GM21423 (cell line): ENCODE data around the gene VPS37C.

Experiments
- ATAC-seq: cut with Tn5 transposase; IDR thresholded peaks from one replicate; pipeline ENCODE4 v1.9.1; 2021; ENCODE audit warnings: mild to moderate bottlenecking, moderate library complexity; ENCODE audit not compliant: unreplicated experiment

The VPS37C gene

DNA sequence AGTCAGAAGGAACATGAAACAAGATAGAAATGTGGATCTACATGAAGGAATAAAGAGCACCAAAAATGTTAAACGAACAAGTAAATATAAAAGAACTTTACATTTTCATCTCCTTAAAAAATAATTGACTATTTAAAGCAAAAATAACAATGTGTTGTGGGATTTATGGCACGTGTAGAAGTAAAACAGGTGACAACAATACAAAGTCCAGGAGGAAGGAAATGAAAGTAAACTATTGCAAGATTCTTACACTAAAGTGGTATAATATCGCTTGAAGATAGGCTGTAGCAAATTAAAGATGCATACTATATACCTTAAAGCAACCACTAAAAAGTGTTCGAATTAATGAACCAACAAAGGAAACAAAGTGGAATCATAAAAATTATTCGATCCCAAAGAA lies 5.5 kb downstream of the VPS37C start:
- ATAC-seq, result no peak

DNA sequence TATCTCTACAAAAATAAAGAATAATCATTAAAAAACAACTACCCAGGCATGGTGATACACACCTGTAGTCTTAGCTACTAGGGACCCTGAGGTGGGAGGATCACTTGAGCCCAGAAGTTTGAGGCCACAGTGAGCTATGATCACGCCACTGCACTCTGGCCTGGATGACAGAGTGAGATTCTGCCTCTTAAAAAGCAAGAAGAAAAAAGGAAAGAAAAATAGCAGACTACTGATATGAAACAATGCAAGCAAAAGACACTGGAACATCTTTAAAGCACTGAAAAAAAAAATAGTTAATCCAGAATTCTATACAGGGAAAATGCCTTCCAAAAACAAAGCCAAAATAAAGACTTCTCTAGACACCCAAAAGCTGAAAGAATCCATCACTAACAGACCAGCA lies 5.9 kb downstream of the VPS37C start:
- ATAC-seq, result no peak

DNA sequence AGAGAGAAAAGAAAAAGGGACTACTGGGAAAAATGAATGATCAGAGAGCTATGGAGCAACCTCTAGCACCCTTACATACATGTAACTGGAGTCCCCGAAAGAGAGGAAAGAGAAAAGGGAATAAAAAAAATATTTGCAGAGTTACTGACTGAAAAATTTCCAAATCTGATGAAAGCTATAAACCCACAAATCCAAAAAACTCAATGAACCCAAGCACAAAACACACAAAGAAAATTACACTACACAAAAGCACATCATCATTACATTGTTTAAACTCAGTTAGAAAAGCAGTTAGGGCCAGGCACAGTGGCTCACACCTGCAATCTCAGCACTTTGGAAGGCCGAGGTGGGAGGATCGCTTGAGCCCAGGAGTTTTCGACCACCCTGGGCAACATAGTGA lies 6.7 kb downstream of the VPS37C start:
- ATAC-seq, result no peak

DNA sequence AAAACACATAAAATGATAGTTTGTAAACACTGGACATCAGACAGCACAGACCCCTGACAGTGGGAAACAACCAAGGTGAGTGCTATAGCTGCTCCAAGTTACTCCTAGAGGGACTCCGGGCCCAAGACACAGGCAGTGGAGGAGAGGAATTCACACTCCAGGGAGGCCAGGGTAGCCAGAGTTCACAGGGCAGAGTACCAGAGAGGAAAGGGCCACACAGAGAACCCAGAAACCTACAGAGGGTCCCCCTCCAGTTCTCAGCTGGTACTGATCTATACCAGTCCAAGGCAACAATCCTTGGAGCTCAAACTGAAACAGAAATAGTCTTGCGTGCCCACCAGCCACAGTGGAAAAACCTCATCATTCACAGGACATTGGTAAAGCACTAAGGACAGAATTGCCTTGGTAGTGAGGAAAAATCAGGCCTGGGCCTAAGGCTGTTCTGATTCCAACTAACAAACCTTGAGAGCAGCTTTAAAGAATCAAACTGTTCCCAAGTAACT lies 7.6 kb downstream of the VPS37C start:
- ATAC-seq, result no peak

DNA sequence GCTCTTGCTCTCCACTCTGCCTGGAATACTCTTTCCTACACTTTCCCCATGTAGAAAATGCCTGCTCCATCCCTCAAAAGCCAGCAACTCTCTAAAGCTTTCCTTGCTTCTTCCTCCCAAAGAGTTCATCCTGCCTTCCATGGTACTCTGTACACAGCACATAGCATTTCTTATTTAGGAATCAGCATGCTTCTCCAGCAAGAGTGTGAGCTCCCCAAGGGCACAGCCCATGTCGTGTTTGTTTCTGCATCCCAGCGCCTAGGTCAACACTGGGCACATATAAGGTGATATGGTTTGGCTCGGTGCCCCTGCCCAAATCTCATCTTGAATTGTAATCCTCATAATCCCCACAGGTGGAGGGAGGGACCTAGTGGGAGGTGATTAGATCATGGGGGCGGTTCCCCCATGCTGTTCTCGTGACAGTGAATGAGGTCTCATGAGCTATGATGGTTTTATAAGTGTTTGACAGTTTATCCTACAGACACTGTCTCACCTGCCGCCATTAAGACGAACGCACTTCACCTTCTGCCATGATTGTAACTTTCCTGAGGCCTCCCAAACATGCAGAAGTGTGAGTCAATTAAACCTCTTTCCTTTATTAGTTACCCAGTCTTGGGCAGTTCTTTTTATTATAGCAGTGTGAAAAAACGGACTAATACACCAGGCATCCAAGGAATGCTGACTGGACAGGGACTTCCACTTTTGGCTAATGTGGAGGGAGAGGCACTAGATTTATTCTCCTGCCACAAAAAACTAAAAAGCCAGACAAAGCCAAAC lies 8.2 kb downstream of the VPS37C start:
- ATAC-seq, result no peak

DNA sequence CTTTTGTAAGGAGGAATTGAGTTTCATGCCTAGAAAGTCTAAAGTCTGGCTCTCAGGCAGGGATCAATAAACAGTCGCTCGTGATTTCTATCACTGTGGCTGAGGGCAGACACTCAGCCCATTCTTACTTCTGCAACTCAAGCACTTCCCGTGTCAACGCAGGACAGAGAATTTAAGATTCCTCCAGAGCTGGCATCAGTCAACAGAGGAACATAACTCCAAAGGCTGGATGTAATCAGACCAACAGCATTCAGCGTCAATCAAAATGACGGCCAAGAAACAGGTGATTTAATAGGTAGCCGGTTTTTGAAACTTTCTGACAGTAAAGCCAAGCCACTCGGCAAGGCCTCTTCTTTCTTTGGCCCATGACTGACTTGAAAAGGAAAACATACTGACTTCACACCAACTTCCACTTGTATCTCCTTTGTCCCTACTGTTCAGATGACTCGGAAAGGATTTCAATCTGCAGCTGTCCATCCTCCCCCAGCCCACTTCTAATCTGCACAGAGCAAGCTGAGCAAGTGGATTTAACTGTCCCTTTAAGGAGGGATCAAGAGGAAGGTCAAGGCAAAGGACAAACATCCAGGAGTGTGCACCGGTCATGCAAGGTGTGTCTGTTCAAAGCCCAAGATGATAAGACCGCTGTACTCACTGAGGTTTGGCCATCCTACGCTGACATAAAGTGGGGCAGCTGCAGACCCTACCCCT lies 9.5 kb downstream of the VPS37C start:
- no peak for ATAC-seq

DNA sequence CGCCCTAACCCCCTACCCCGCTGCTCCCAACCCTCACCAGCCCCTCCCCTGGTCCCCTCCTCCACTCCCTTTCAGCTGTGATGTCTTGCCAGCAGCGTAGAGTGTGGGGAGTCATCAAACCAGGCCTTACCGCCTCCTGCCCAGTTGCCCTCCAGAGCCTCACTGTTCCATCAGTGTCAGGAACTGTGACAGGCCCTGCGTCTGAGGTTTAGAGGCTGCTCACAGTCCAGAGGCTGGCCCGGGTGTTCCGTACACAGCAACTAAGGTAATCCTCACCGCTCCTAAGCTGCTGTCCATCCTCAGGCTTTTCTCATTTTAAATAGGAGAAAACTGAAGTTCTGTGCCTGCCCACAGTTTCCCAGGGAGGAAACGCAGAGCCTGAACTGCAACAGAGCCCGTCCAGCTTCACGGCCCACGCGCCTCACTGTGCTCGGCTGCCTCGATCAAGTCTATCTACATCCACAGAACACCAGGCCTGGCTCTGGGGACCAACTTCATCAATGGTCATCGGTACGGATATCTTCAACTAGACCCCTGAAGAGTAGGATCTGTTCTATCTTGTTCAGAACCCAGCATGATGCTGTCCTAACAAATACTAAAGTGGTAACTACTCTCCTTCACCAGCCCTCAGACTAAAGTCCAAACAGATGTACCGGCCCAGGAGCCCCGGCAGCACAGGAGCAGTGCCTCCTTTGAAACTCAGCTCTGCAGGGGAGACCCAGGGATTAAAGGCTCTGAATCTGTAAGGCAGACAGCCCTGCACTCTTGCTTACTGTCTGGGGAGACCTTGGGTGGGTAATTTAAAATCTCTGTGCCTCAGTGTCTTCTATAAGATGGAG lies 10.3 kb downstream of the VPS37C start:
- no peak for ATAC-seq

DNA sequence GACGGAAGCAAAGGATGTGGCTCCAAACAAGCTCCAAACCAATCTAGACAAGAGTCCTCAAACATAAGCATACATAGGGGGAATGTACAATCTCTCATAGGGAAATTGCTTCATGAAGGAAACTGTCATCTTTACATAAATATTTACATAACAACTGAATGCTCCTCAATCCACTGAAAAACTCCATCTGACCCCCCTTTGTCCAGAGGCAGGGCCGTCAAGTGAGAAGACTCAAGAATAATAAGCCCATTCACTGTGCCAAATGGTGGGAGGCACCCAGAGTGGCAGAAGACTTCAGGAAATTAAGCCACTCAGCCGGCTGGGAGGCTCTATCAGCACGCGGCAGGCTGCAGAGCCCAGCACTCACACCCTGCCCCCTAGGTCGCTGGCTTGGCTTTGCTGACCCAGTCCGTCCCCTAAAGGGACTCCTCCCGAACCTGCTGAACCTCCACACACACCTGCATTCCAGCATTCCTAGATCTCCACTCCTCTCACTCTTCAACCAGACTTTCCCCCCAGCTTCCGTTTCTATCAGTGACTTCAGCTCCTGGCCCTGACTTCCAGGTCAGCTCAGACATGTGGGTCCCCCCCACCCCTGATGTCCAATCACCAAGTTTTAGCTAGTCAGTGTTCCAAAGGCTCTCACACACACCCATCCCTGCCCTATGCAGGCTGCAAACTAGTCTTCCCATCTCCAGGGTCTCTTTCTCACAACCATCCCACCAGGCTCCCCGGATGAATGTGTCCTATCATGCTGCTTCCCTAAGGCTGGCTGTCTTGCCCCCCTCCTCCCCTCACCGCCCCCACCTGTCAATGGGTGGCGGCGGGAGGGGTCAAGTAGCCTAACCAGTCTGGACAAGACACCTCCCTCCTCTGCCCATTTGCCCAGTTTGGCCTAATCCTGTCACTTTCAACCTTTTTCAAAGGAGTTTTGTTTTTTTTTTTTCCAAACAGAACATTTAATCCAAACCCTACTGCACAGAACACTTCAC lies 11.3 kb downstream of the VPS37C start:
- ATAC-seq, result no peak

DNA sequence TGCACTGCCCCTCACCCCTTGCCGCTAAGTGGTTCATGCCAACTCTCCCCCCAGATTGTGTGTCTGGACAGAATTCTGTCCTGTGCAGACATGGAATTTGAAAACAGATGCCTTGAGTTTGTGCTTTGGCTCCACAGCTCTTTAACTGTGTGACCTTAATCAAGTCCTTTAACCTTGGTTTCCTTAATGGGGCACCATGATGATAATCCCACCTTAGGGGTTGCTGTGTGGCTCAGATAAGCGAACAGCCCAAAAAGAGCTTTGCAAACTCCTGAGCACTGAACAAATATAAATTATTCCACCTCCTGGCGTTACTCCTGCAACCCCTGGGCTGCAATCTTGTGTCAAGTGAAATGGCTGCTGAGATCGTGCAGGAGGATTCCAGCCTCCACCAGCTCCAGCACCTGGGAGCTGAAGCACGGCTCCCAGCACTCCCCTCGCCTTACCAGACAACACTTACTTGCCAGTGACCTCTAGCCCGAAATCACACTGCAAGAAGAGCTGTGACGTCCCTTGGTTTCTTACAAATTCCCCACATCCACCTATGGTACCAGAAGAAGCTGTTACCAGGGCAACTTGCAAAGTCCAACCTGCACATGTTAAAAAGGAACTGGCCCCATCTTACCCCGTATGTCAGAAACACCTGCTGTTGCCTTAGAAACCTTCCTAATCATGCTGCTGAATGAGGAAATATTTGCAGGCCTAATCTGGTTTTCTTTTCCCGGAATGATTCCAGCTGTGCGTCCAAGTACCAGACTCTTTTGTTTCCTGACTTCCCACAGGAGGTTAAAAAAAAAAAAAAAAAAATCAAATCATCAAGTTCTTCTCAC lies 13.2 kb downstream of the VPS37C start:
- ATAC-seq, result no peak

DNA sequence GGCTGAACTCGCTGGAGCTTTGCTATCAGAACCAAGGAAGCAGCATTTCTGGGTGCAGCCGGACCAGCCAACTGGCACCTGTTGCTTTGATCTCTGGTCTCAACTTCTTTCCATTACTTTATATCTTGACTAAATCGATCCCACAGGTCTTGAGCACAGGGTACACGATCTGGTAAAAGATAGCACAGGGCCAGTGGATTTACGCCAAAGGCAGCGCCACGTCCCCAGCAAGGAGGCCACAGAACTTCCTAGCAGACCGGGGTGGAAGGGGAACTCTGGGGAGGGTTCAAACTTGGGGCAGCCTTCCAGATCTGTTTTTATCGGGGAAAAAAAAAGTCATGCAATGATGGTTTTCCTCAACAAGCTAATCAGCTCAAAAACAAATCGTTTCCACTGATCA lies 14.0 kb downstream of the VPS37C start:
- no peak for ATAC-seq

DNA sequence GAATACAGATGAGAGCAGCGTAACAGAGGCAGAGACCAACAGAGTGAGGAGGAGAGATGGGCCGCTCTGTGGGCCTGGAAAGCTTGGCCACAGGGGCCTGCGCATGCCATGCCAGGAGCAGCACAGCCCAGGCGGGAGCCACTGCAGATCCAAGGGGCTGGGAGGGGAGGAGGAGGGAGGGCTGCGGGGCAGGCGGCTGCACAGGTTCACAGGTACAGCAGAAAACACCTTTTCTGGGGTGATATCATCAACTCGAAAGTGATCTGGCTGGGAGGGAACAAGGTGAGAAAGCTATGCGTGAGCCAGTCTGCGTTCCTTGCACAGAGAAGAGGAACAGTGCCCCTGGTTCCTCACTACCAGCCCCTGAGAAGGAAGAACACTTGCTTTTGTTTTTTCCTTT lies 14.8 kb downstream of the VPS37C start:
- no peak for ATAC-seq

DNA sequence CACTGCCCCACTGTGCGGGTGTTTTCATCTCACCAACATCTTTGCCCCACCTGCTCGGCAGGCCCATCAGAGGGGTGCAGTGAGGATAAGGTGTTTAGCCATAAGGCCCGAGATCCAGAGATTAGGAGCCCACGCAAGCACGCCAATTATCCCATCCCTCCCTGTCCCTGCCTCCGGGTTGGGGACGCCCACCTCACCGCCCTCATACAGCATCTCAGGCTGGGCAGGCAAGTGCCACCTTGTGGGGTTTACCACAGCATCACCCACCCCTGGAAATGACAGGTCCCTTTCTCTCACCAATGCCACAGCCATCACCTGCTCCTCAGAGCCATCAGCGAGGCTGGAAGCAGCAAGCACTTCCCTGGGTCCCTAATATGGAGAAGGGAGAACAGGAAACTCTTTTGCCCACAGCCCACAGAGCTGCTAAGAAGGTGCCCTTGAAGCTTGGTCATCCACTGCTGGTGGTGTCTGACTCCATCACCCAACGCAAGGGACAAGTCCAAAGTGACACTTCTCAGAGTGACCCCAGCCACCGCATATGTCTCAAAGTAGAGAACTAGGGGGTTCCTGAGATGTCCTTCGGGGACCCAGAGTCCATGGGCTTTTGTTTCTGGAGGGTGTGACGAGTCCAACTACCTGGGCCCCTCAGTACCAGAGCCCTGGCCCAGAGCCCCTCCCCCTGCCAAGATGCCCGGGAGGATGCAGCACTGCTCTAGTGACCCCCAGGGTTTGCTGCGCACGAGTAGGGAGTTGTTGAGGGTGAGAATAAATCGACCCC lies 15.8 kb downstream of the VPS37C start:
- no peak for ATAC-seq

DNA sequence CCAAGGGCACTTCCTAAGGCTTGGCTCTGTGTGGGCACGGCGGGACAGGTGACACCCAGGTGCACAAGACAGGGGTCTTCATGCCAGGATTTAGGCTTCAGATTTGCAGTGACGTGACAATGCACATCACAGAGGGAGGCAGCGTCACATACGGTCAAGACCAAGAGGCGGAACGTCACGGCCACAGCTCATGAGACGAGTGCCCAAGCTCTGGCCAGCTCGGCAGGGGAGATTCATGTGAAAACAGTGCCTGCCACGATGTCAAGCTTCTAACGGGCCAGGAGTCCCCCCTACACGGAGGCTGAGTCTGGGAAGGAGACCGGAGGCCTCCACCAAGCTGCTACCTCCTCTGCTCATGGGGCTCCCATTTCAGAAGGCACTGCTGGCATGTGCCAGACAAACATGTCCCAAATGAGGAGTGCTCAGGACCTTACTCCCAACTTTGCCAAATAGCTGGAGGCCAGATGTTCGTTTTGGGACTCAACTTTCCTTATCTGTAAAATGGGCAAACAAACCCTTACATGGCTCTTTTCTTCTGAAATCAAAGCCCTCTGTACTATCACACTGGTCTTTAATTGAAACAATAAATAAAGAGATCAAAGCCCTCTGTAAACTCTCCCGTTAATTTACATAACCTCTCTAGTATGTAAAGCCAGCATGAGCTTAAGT lies 16.6 kb downstream of the VPS37C start:
- no peak for ATAC-seq

DNA sequence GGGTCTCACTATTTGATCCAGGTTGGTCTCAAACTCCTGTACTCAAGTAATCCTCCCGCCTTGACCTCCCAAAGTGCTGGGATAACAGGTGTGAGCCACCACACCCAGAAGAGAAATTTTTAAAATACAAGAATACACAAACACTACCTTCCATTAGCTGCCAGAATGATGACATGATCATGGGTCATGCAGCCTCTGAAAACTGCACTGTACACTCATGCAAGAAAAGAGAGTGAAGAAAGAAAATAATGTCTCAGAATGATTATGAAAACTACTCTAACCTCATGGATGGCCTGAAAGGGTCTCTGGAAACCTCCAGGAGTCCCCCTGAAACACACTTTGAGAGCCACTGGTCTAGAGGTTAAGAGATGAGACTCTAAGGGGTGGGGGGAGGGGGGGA lies 18.8 kb downstream of the VPS37C start:
- ATAC-seq, result no peak

DNA sequence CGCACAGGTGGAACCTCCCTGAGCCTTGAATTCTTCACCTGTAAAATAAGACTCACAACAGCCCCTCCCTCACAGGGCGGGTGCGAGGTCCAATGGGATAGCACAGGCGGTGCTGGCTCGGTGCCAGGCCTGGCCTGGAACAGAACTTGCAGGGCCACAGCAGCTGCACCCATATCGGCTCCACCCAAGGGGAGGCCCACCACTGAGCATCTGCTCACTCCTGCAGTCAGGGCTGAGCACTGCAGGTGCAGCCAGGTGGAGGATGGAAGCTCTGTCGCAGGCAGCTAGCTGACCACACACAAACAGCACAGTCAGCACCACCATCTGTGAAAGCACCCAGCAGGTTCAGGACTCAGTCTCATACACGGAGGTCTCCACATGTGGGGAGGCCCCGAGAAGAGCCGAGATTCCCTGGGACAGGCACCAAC lies 19.6 kb downstream of the VPS37C start:
- ATAC-seq, result no peak

DNA sequence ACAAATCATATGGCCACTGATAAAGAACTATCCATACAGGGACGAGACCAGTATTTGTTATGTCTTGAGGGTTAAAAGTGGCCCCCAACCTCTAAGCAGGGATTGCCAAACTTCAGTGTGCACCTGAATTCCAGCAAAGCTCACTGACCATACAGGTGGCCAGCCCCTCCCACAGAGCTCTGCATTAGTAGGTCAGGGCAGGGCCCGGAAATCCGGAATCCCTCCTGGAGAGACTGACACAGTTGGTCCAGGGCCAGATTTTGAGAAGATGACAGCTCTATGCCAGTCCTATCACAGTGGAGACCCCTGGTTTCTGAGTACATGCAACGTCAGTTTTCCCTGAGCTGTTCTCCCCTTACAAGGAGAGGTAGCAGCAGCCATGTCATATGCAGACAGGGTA lies 20.8 kb downstream of the VPS37C start:
- ATAC-seq, result no peak

DNA sequence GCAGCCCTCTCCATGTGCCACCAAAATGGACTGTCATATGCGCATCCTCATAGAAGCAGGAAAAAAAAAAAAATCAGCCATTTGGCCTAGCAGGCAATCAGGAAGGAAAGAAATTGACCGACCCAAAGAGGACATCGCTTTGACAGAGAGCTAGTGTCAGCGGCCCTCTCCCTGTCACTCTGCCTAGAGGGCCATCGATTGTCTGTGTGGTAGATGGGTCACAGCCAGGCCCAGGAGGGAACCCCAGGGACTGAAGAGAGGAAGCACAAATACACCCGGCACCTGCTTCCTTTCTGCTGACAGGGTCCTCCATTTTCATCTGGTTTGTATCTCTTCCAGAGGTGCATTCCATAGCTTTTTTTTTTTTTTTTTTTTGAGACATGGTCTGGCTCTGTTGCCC lies 21.8 kb downstream of the VPS37C start:
- ATAC-seq, result no peak

DNA sequence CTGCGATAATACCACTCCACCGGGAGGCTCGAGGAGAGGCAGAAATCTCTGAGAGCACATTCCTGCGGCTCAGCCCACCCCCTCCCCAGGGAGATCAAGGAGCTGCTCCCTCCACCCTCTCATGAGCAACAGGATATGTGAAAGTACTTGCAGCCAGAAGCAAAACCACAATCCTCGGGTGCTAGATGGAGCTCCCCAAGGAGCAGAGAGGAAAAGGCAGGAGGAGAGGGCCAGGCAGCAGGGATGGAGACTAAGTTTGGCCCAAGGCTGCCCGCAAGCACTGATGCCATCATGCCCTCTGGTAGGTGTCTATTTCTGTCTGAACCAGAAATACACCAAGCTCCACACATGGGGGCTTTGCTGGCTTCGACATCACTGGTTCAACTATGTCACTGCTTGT lies 22.3 kb downstream of the VPS37C start:
- no peak for ATAC-seq
